Fibroblast of pulmonary artery (primary cell): Measurements from ENCODE around the gene OOSP4B.

ENCODE experiments used
- DNase-seq: peaks from one replicate; pipeline ENCODE4 v3.0.0-alpha.2; 2010; ENCODE audit warnings: low read depth
- H3K4me3 ChIP-seq: replicated peaks from 2 replicates; pipeline ENCODE4 v1.5.1; 2011; ENCODE audit warnings: low read depth, mild to moderate bottlenecking, control low read depth, low read length, moderate library complexity
- TF ChIP-seq, protein P1 (sequence below): IDR thresholded peaks from 2 replicates; pipeline ENCODE4 v1.5.1; 2011; ENCODE audit warnings: mild to moderate bottlenecking, control low read depth, low read length, inconsistent platforms; ENCODE audit errors: missing control alignments

OOSP4B gene

DNA sequence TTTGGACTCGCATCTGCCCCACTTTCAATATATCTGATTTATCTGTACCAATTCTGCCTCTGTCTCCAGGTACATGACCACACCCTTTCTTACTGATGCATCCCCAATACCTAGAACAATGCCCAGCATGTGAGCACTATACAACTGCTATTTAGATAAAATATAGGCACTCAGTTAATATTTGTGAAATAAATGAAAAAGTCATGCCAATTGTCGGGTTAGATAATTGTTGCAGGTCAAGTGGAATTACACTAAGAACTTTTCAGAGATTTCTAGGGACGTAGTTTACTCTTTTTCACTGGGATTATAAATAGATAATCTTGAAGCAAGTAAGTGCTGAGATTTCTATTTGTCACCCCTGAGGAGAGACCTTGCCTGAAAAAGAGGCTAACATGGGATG is 32.6 kb upstream of the OOSP4B start:
- TF ChIP-seq, protein P1, sequence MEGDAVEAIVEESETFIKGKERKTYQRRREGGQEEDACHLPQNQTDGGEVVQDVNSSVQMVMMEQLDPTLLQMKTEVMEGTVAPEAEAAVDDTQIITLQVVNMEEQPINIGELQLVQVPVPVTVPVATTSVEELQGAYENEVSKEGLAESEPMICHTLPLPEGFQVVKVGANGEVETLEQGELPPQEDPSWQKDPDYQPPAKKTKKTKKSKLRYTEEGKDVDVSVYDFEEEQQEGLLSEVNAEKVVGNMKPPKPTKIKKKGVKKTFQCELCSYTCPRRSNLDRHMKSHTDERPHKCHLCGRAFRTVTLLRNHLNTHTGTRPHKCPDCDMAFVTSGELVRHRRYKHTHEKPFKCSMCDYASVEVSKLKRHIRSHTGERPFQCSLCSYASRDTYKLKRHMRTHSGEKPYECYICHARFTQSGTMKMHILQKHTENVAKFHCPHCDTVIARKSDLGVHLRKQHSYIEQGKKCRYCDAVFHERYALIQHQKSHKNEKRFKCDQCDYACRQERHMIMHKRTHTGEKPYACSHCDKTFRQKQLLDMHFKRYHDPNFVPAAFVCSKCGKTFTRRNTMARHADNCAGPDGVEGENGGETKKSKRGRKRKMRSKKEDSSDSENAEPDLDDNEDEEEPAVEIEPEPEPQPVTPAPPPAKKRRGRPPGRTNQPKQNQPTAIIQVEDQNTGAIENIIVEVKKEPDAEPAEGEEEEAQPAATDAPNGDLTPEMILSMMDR, result no peak
- no peak overlapping the region for H3K4me3 ChIP-seq
- no peak for DNase-seq

GRCh38 chr11:59990421-59990820 is 26.6 kb upstream of the OOSP4B start:
- no peak for DNase-seq
- TF ChIP-seq, protein P1, result no peak
- H3K4me3 ChIP-seq, result no peak overlapping the region

DNA sequence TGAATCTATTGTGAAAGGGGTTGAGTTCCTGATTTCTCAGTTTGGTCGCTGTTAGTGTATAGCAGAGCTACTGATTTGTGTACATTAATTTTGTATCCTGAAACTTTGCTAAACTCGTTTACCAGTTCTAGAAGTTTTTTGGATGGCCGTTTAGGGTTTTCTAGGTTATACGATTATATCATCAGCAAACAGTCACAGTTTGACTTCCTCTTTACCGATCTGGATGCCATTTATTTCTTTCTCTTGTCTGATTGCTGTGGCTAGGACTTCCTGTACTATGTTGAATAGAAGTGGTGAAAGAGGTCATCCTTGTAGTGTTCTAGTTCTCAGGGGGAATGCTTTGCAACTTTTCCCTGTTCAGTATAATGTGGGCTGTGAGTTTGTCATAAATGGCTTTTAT is 24.6 kb upstream of the OOSP4B start:
- TF ChIP-seq, protein P1, result no peak
- no peak overlapping the region for H3K4me3 ChIP-seq
- DNase-seq, result no peak

- DNase-seq, result no peak
- TF ChIP-seq, protein P1, result no peak
- H3K4me3 ChIP-seq, result no peak overlapping the region
Measured at GRCh38 chr11:59997800-59998199, 19.2 kb upstream of the OOSP4B start.

- TF ChIP-seq, protein P1, result no peak
- no peak overlapping the region for H3K4me3 ChIP-seq
- DNase-seq, result no peak
Measured at GRCh38 chr11:59999691-60000090, 17.3 kb upstream of the OOSP4B start.

GRCh38 chr11:60003729-60004128 is 13.3 kb upstream of the OOSP4B start:
- no peak for DNase-seq
- TF ChIP-seq, protein P1, result no peak
- no peak overlapping the region for H3K4me3 ChIP-seq

DNA sequence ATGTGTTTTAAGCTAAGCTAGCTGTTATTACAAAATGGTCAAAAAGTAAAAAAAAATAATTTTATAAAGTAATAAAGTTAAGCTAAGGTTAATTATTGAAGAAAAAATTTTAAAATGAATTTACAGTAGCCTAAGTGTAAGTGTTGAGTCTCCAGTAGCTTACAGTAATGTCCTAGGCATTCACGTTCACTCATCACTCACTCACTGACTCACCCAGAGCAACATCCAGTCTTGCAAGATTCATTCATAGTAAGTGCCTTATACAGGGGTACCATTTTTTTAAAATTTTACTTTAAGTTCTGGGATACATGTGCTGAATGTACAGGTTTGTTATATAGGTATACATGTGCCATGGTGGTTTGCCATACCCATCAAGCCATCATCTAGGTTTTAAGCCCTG is 11.6 kb upstream of the OOSP4B start:
- DNase-seq, result no peak
- TF ChIP-seq, protein P1, result no peak
- no peak overlapping the region for H3K4me3 ChIP-seq
